ENCODE measurements around the gene TTC39B. TPM values are rescaled to one million over a fixed set of nuclear protein-coding genes. Genes with fewer than 3 reads are reported as not detected.

The TTC39B gene
- total RNA-seq, 4 donors from 2014 or later: 37.2 to 55.3 (median 45.6) TPM

DNA sequence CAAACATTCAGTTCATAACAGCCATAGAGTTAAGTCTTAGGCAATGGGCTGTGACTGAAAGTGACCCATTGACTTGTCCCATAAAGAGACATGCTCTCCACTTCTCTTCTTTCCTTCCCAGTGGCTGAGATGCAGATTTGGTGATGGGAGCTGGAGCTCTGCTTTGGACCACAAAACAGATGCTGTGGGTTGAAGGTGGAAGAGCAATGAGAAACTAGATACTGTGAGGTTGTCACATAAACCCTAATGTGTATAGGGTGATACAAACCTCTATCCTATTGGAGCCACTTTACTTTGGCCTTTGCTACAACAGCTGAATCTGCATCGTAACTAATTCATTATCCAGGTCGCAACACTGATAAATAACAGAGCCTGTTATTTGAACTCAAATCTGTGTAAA, 192.0 kb downstream of the TTC39B start:
- no peak for DNase-seq (ENCODE audit: low spot score in 2 of 2)
- no peaks in the 10 kb centered on the region for H3K36me3 ChIP-seq
- 89% methylated on average over 2 of the region's 2 CpGs for WGBS
- H3K9me3 ChIP-seq: no peaks in the 10 kb centered on the region
- H3K27me3 ChIP-seq: peaks cover 6% of the 10 kb centered on the region
- no peak overlapping the region for H3K4me3 ChIP-seq
- no peak overlapping the region for H3K27ac ChIP-seq
- H3K4me1 ChIP-seq: no peaks in the 10 kb centered on the region
- TF ChIP-seq CTCF (IDR thresholded peaks at IDR 0.05) (no peak), POLR2AphosphoS5 (IDR thresholded peaks at IDR 0.05) (no peak), EP300 (IDR thresholded peaks at IDR 0.05) (no peak), POLR2A (IDR thresholded peaks at IDR 0.05) (no peak)

Other genes starting within 250 kb of the TTC39B start
- 10 to 100 TPM; 12.5 to 27.4 (median 17.8) TPM for gene SNAPC3, start 115.7 kb upstream of the TTC39B start, total RNA-seq
- 10 to 100 TPM; 13.0 to 30.0 (median 16.0) TPM for gene PSIP1, start 203.8 kb upstream of the TTC39B start, total RNA-seq
- 10 to 100 TPM in 1 of 4 donors, 1 to 10 TPM in 3; 3.2 to 12.4 (median 7.3) TPM for gene CCDC171, start 245.8 kb upstream of the TTC39B start, total RNA-seq